HCT116 (cell line): ENCODE measurements around the gene C16orf95. TPM values are rescaled to one million over a fixed set of nuclear protein-coding genes. Genes with fewer than 3 reads are reported as not detected.
A peak's percentile ranks its signal among the peaks of the same experiment; 100 is the strongest.

ENCODE experiments used
- ATAC-seq: fragments of 200-7000 bp; cut with Tn5 transposase; 2 replicates; pipeline ENCODE4 v1.9.1; 2020; ENCODE audit warnings: mild to moderate bottlenecking, moderate library complexity
- BruUV-seq: library from RNA; stranded (reverse); fragments of 400-500 nt; replicated peaks from 2 replicates; lab custom pipeline; 2021; lab: Mats Ljungman, UMichigan
- CTCF ChIA-PET: fragments of 300-600 bp; sonication (Branson Sonifier 250); formaldehyde crosslinking; loops from one replicate; lab custom pipeline; 2021; ENCODE audit warnings: antibody characterized with exemption; lab: Charles Lee
- POLR2A ChIA-PET: fragments of 300-600, 350-600 bp; sonication (Branson Sonifier 250); formaldehyde crosslinking; loops from one replicate; lab custom pipeline; 2021; ENCODE audit warnings: antibody characterized with exemption; lab: Charles Lee
- RAD21 ChIA-PET, 2 experiments: fragments of 300-600 bp; sonication (Branson Sonifier 250); formaldehyde crosslinking; loops; one replicate each; lab custom pipeline; 2023; ENCODE audit warnings: low total read pairs in 2 of 2; ENCODE audit not compliant: uncharacterized antibody in 2 of 2, unreplicated experiment in 2 of 2, low non-redundant PET in 1 of 2; lab: Charles Lee
- DNase-seq: peaks from one replicate; pipeline ENCODE4 v3.0.0-alpha.2; 2010; ENCODE audit warnings: low read depth, low spot score
- H2AFZ ChIP-seq: fragments of 200-600 bp; shearing (Covaris generic), sonication (generic); 2 replicates; pipeline ENCODE4 v1.6.1; 2017; ENCODE audit warnings: low read depth, mixed run types, mixed read lengths, antibody characterized with exemption, low read length; ENCODE audit not compliant: poor library complexity, severe bottlenecking
- H3K27ac ChIP-seq: 2 replicates; pipeline ENCODE4 v1.5.1; 2012; ENCODE audit warnings: low read depth, low read length
- H3K27me3 ChIP-seq: fragments of 200-600 bp; sonication (generic); 2 replicates; pipeline ENCODE4 v1.6.1; 2016; ENCODE audit warnings: mixed run types, low read length, mixed read lengths; ENCODE audit not compliant: insufficient read depth
- H3K36me3 ChIP-seq, 2 experiments: fragments of 200-500 bp in 1 of 2; fragments of 200-600 bp in 1 of 2; sonication (Bioruptor generic) in 1 of 2; sonication (generic) in 1 of 2; 2 replicates each; pipeline versions ENCODE4 v1.5.1 to v1.6.1; 2014 to 2016; ENCODE audit warnings: low read length in 2 of 2, inconsistent platforms in 1 of 2, mixed read lengths in 1 of 2, mixed run types in 1 of 2; ENCODE audit not compliant: insufficient read depth in 2 of 2, control insufficient read depth in 1 of 2
- H3K4me1 ChIP-seq, 2 experiments: fragments of 200-600 bp in 1 of 2; sonication (generic) in 1 of 2; 2 replicates each; pipeline versions ENCODE4 v1.5.1 to v1.6.1; 2012 to 2017; ENCODE audit warnings: low read length in 2 of 2, inconsistent platforms in 1 of 2, mild to moderate bottlenecking in 1 of 2, mixed read lengths in 1 of 2, mixed run types in 1 of 2, moderate library complexity in 1 of 2; ENCODE audit not compliant: insufficient read depth in 2 of 2, control insufficient read depth in 1 of 2
- H3K4me2 ChIP-seq: fragments of 200-600 bp; sonication (generic); 2 replicates; pipeline ENCODE4 v1.6.1; 2017; ENCODE audit warnings: mixed run types, low read length, mixed read lengths
- H3K4me3 ChIP-seq, 2 experiments: fragments of 200-600 bp in 1 of 2; sonication (generic) in 1 of 2; replicated peaks in 1 of 2; 2 replicates each; pipeline ENCODE4 v1.5.1; 2011 to 2016; ENCODE audit warnings: low read length in 2 of 2, control low read depth in 1 of 2, low read depth in 1 of 2, mild to moderate bottlenecking in 1 of 2, mixed read lengths in 1 of 2, mixed run types in 1 of 2
- H3K79me2 ChIP-seq: fragments of 200-600 bp; sonication (generic); 2 replicates; pipeline ENCODE4 v1.6.1; 2017; ENCODE audit warnings: mild to moderate bottlenecking, mixed run types, low read length, moderate library complexity, mixed read lengths; ENCODE audit not compliant: insufficient read depth
- H3K9ac ChIP-seq: fragments of 200-600 bp; sonication (generic); 2 replicates; pipeline ENCODE4 v1.6.1; 2016; ENCODE audit warnings: low read length, mixed read lengths
- H3K9me2 ChIP-seq: fragments of 200-600 bp; sonication (generic), shearing (Covaris generic); 2 replicates; pipeline ENCODE4 v1.6.1; 2017; ENCODE audit warnings: mixed run types, mild to moderate bottlenecking, moderate library complexity; ENCODE audit not compliant: insufficient read depth
- H3K9me3 ChIP-seq, 2 experiments: fragments of 200-500 bp in 1 of 2; fragments of 200-600 bp in 1 of 2; sonication (Bioruptor generic) in 1 of 2; sonication (generic) in 1 of 2; 2 replicates each; pipeline ENCODE4 v1.6.1; 2014 to 2017; ENCODE audit warnings: low read length in 2 of 2, mixed read lengths in 2 of 2, inconsistent platforms in 1 of 2, low read depth in 1 of 2, mild to moderate bottlenecking in 1 of 2, mixed run types in 1 of 2, moderate library complexity in 1 of 2; ENCODE audit not compliant: control insufficient read depth in 1 of 2, insufficient read depth in 1 of 2
- H4K20me1 ChIP-seq: fragments of 200-600 bp; sonication (generic), shearing (Covaris generic); 2 replicates; pipeline ENCODE4 v1.6.1; 2017; ENCODE audit warnings: mixed run types, mild to moderate bottlenecking, moderate library complexity; ENCODE audit not compliant: insufficient read depth
- ATF3 ChIP-seq: IDR thresholded peaks from 2 replicates; pipeline ENCODE4 v1.6.1; 2012
- CBX3 ChIP-seq: IDR thresholded peaks from 2 replicates; pipeline ENCODE4 v1.6.1; 2012; ENCODE audit warnings: low read depth
- CEBPB ChIP-seq: IDR thresholded peaks from 2 replicates; pipeline ENCODE4 v1.6.1; 2012; ENCODE audit warnings: low read depth
- EGR1 ChIP-seq: IDR thresholded peaks from 2 replicates; pipeline ENCODE4 v1.6.1; 2012; ENCODE audit warnings: low read depth
- ELF1 ChIP-seq: IDR thresholded peaks from 2 replicates; pipeline ENCODE4 v1.6.1; 2012; ENCODE audit warnings: low read depth, borderline replicate concordance
- EZH2 ChIP-seq: fragments of 200-600 bp; sonication (generic); IDR thresholded peaks from 2 replicates; pipeline ENCODE4 v1.6.1; 2017; ENCODE audit warnings: antibody characterized with exemption, mixed run types
- EZH2phosphoT487 ChIP-seq: fragments of 200-600 bp; IDR thresholded peaks from 2 replicates; pipeline ENCODE4 v1.6.1; 2018; ENCODE audit warnings: antibody characterized with exemption, borderline replicate concordance
- FOSL1 ChIP-seq: IDR thresholded peaks from 2 replicates; pipeline ENCODE4 v1.6.1; 2012; ENCODE audit warnings: low read depth
- JUND ChIP-seq: IDR thresholded peaks from 2 replicates; pipeline ENCODE4 v1.6.1; 2012
- MAX ChIP-seq: IDR thresholded peaks from 2 replicates; pipeline ENCODE4 v1.6.1; 2012
- POLR2A ChIP-seq: IDR thresholded peaks from 2 replicates; pipeline ENCODE4 v1.7.0; 2011; ENCODE audit warnings: borderline replicate concordance; ENCODE audit not compliant: insufficient read depth, insufficient read length; ENCODE audit errors: extremely low read depth
- POLR2AphosphoS5 ChIP-seq: IDR thresholded peaks from 2 replicates; pipeline ENCODE4 v1.6.1; 2011; ENCODE audit warnings: mild to moderate bottlenecking, low read depth, low read length, moderate library complexity
- RAD21 ChIP-seq: IDR thresholded peaks from 2 replicates; pipeline ENCODE4 v1.6.1; 2012; ENCODE audit warnings: low read depth, mild to moderate bottlenecking
- REST ChIP-seq: IDR thresholded peaks from 2 replicates; pipeline ENCODE4 v1.6.1; 2012; ENCODE audit warnings: low read depth
- SIN3A ChIP-seq: IDR thresholded peaks from 2 replicates; pipeline ENCODE4 v1.6.1; 2012; ENCODE audit warnings: low read depth
- SP1 ChIP-seq: IDR thresholded peaks from 2 replicates; pipeline ENCODE4 v1.6.1; 2012; ENCODE audit warnings: low read depth
- SRF ChIP-seq: IDR thresholded peaks from 2 replicates; pipeline ENCODE4 v1.6.1; 2012; ENCODE audit warnings: low read depth
- YY1 ChIP-seq: IDR thresholded peaks from 2 replicates; pipeline ENCODE4 v1.6.1; 2011; ENCODE audit warnings: low read length, low read depth, moderate library complexity, mild to moderate bottlenecking; ENCODE audit not compliant: insufficient replicate concordance; ENCODE audit errors: extremely low read depth
- ZFX ChIP-seq: fragments of 450-650 bp; IDR thresholded peaks from 2 replicates; pipeline ENCODE4 v1.6.1; 2017
- ZNF274 ChIP-seq: fragments of 200-500 bp; sonication (Bioruptor generic); IDR thresholded peaks from 2 replicates; pipeline ENCODE4 v1.6.1; 2014; ENCODE audit warnings: mild to moderate bottlenecking, low read depth, low read length, inconsistent platforms
- intact Hi-C: fragments of 100-400 bp; cut with micrococcal nuclease; formaldehyde crosslinking; loops from 2 replicates; pipeline ENCODE4 v1.10.0; 2022
- total RNA-seq: library from RNA; stranded (reverse); gene quantifications from one replicate; pipeline ENCODE4 v1.2.1, GENCODE V29; 2021; ENCODE audit not compliant: unreplicated experiment

C16orf95 gene
- total RNA-seq, 1 experiment from 2014 or later, result 12.2 TPM

GRCh38 chr16:87366288-87366687 lies 49.1 kb upstream of the C16orf95 start:
- RAD21 ChIA-PET, result no interaction called here
- TF ChIP-seq ELF1 (no peak), SRF (no peak), EZH2 (no peak), SIN3A (no peak), FOSL1 (no peak), CBX3 (no peak), POLR2A (no peak), REST (no peak), RAD21 (no peak), POLR2AphosphoS5 (no peak), JUND (no peak), MAX (no peak), EGR1 (no peak), ZFX (no peak), SP1 (no peak), CEBPB (no peak), ATF3 (no peak), YY1 (no peak), EZH2phosphoT487 (no peak), ZNF274 (no peak)
- TF ChIP-seq, all 23 proteins: peak for 0
- no peaks in the 10 kb centered on the region for H3K9me3 ChIP-seq
- no peaks in the 10 kb centered on the region for H3K27me3 ChIP-seq
- H3K4me2 ChIP-seq, result no peak overlapping the region
- ATAC-seq (peak; percentile 57; the same call in 1 of the 2 replicates), DNase-seq (no peak)
- H3K4me3 ChIP-seq, result no peak overlapping the region
- no peak overlapping the region for H3K9ac ChIP-seq
- ChIA-PET POLR2A (no interaction called here), CTCF (no interaction called here)
- peaks cover 3 to 19% of the 10 kb centered on the region in 2 experiments; a peak in 1 of 4 replicates for H3K36me3 ChIP-seq
- H4K20me1 ChIP-seq, result peaks cover 16% of the 10 kb centered on the region; the same call in 1 of the 2 replicates
- BruUV-seq, result no TSS peak
- H3K27ac ChIP-seq, result peak overlapping the region; percentile 3; the same call in 1 of the 2 replicates
- no peak overlapping the region for H2AFZ ChIP-seq
- peaks cover 94% of the 10 kb centered on the region for H3K79me2 ChIP-seq
- H3K4me1 ChIP-seq, result peaks cover 0 to 7% of the 10 kb centered on the region in 2 experiments; a peak in 2 of 4 replicates
- no peaks in the 10 kb centered on the region for H3K9me2 ChIP-seq
- intact Hi-C loops, result no loop called here
